ENCODE measurements around the gene BAK1.

The BAK1 gene

GRCh38 chr6:33579828-33580714 is at the start of gene BAK1:
Gene BAK1 (minus strand): TSS chr6:33580276. CDS start chr6:33577604, 2,672 bp downstream.
- peak; percentile 74 for DNase-seq (ENCODE audit: low read depth, low spot score)

GRCh38 chr6:33628401-33628964 is 48.4 kb upstream of the BAK1 start:
- DNase-seq (ENCODE audit: low read depth, low spot score), result no peak

- no peak for DNase-seq (ENCODE audit: low read depth, low spot score)
Measured at GRCh38 chr6:33627876-33628275, 47.8 kb upstream of the BAK1 start.

- DNase-seq (ENCODE audit: low read depth, low spot score), result no peak
Measured at GRCh38 chr6:33624856-33625255, 44.8 kb upstream of the BAK1 start.

GRCh38 chr6:33623895-33624381 is 43.9 kb upstream of the BAK1 start:
- no peak for DNase-seq (ENCODE audit: low read depth, low spot score)

GRCh38 chr6:33622456-33623431 is 42.7 kb upstream of the BAK1 start:
- DNase-seq (ENCODE audit: low read depth, low spot score), result no peak

- no peak for DNase-seq (ENCODE audit: low read depth, low spot score)
Measured at GRCh38 chr6:33621711-33622388, 41.8 kb upstream of the BAK1 start.

GRCh38 chr6:33620856-33621710 is 41.0 kb upstream of the BAK1 start, which contains the start of gene ITPR3:
Gene ITPR3 (plus strand): TSS chr6:33621322. CDS start chr6:33621603, 281 bp downstream.
- peak; percentile 42 for DNase-seq (ENCODE audit: low read depth, low spot score)

GRCh38 chr6:33620158-33620855 is 40.2 kb upstream of the BAK1 start:
- DNase-seq (ENCODE audit: low read depth, low spot score), result no peak

- no peak for DNase-seq (ENCODE audit: low read depth, low spot score)
Measured at GRCh38 chr6:33619166-33619840, 39.2 kb upstream of the BAK1 start.

GRCh38 chr6:33616913-33617312 is 36.8 kb upstream of the BAK1 start:
- no peak for DNase-seq (ENCODE audit: low read depth, low spot score)

GRCh38 chr6:33616113-33616512 is 36.0 kb upstream of the BAK1 start:
- no peak for DNase-seq (ENCODE audit: low read depth, low spot score)

- no peak for DNase-seq (ENCODE audit: low read depth, low spot score)
Measured at GRCh38 chr6:33613795-33614168, 33.7 kb upstream of the BAK1 start.

- DNase-seq (ENCODE audit: low read depth, low spot score), result no peak
Measured at GRCh38 chr6:33613146-33613794, 33.2 kb upstream of the BAK1 start.

GRCh38 chr6:33610779-33611732 is 31.0 kb upstream of the BAK1 start:
- no peak for DNase-seq (ENCODE audit: low read depth, low spot score)

GRCh38 chr6:33610067-33610466 is 30.0 kb upstream of the BAK1 start:
- no peak for DNase-seq (ENCODE audit: low read depth, low spot score)

GRCh38 chr6:33609528-33609927 is 29.5 kb upstream of the BAK1 start:
- no peak for DNase-seq (ENCODE audit: low read depth, low spot score)

Measured in activated CD4-positive, CD25-positive, alpha-beta regulatory T cell treated with anti-CD3 and anti-CD28 coated beads, Interleukin-2, amount 50 U/mL, for 16 hours (primary cell).